Activated CD4-positive, alpha-beta T cell treated with anti-CD3 and anti-CD28 coated beads, Interleukin-2, amount 50 U/mL, for 4 hours (primary cell): ENCODE results near the gene PIM3.

ENCODE experiments used
- DNase-seq, 2 experiments: peaks; one replicate each; pipeline ENCODE4 v3.0.0-alpha.2; 2020

Gene PIM3

DNA sequence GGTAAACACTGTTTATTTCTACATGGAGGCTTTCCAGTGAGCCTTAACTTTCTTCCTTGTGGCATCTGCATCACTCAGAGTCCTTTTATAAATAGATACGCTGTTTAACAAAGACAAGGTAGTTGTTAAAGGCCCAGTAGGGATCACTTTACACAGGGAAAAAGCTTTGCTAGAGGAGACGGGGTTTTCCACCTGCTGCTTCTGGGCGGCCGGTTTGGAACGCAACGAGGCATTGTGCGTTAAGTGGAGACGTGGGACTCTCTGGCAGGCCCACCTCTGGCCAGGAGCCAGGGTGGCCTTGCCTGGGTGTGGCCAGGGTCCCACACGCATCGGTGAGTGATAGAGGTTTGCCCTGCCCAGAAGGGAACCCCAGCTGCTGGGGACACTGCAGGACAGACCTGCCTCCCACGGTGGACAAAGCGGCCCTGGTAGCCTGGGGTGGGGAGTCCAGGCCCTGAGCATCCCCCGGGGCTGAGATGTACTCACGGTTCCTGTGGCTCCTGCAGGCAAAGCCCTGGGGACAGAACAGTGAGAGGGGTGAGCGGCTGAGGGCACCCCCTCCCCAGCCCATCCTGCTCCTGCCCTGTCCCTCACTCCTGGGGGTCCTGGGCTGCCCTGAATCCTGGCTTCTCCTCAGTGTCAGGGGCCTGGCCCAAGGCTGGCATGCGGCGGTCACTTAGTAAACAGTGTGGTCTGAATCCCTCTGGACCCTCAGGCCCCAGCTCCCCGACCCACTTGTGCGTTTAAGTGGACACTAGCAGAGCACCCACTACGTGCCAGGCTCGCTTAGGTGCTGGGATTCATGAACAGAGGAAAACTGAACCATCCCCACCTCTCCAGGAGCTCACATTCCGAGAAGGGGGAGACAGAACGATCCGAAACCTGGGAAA lies 47.8 kb downstream of the PIM3 start:
- no peak for DNase-seq

DNA sequence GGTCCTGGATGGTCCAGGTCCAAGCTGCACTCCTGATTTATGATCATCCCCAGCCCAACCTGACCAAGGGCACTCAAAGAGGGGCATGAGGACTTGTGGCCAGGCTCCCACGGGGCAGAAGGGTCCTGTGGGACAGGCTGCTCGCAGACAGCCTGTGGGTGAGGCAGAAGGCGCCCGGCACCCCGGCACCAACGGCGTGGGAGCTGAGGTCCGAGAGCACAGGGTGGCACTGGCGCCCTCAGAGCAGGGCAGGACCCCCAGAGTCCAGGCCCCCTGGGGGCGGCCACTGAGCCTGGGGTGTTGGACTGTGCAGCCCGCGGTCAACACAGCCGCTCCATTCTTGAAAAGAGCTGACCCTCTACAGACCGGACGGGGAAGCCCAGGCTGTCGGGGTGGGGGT lies 48.7 kb downstream of the PIM3 start:
- DNase-seq, result no peak

- no peak for DNase-seq
Measured at GRCh38 chr22:50009765-50010675, 49.4 kb downstream of the PIM3 start.

DNA sequence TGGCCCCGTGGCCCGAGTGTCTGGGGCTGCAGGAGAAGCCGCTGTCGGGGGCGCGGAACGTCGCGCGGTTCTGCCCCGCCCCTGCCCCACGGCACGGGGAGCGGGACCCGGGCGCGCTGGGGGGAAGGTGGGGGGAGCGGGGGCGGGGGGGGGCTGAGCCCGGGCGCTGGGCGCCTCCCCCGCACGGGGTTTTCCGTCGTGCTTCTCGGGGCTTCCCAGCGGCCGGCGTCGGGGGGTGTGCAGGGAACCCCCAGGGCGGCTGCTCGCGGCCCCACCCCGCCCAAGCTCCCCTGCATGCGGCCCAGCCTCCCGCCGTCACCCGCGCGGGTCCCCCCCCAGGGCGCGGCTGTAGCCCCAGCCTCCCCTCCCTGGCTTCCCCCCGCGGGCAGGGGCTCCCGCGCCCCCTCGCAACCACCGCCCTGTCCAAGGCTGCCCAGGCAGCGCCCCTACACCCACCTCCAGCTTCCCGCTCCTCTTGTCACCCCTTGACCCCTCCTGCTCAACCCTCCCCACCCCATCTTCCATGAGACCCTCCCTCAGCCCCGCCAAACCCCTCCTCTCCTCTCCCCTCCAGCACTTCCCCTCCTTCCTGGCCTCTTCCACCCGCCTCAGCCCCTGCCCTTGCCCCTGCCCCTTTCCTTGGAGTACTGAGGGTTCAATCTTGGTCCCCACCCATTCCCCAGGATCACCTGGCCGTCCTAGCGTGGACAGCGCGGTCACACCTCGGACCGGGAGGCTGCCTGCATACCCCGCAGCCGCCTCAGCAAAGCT lies 50.3 kb downstream of the PIM3 start:
- DNase-seq, result peak; percentile 61 to 73

DNA sequence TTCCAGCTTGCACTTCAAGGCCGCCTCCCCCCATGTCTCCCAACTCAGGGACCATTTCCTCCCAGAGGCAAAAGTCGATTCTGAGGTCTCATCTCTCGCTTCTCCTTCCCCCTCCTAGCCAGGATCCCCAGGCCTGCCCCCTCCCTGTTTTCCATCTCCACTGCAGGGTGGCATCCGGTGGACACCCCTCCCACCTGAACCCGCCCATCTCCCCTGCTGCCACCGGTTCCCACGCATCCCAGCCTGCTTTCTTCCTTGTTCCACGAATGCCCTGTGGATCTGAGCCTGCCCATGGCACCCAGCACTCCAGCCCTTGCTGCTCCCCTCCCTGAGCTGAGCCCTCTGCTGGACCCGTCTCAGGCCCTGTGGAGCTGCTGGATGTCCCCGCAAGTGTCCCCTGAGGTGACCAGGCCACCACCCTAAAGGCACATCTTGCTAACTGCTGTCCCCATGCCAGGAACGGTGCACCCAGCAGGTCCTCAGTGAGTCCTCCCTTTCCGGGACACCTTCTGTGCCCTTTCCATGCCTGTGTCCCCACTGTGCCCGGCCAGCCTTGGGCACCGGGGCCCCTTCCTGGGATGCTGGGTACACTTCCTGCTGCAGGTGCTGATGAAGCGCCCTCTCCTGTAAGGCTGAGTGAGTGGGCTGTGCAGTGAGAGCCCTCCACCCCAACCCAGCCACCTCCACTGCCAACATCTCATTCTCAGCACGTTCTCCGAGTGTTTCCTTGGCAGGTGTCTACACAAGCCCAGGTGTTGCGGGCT lies 51.1 kb downstream of the PIM3 start:
- no peak for DNase-seq

DNA sequence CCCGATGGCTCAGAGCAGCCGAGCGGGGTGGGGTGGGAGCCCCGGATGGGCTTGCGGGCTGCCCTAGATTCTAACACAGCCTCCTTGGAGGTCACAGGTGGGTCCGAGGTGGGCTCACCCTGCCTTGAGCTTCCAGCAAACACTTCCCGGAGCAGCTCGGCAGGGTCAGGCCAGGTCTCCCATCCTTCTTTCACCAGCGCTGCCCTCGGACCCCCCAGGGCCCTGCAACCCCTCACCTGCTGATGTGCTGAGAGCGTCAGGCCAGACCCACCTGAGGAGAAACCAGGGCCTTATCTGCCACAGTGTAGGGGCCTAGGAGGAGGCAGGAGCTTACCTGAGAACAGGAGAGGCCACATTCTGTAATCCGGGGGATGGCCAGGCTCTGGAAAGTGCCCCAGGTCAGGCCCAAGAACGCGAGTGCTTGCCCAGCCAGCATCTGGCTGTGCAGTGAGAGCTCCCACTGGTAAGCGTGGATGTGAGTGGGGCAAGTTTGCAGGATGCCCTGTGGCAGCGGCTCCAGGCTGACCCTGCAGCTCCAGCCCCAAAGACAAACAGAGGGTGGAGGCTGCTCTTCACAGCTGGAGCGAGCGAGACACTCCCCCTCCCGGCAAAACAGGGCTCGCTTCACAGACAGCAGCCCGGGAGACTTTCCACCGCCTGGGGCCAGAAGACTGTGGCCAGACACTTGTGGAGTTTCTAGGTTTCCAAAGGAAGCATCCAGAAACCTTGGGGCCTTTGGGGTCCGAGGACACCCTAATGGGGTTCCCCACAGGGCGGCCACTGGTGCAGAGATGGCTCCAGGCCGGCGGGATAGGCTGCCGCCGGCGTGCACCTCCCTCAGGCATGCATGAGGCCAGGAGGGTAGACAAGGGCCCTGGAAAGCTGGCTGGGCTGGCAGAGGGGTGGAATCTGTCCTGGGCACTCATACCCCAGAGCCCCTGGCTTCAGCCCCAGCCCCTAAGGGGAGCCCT lies 51.9 kb downstream of the PIM3 start, which contains the start of gene IL17REL:
IL17REL (minus strand) TSS at position 555 of the 971 bp plus-strand sequence; CDS start at position 436, 119 bp downstream.
- no peak for DNase-seq
